Mesothelial cell of epicardium (in vitro differentiated cells): ENCODE measurements around the gene HELZ2. TPM values are rescaled to one million over a fixed set of nuclear protein-coding genes. Genes with fewer than 3 reads are reported as not detected.

ENCODE experiments used
- DNase-seq, 2 experiments: peaks; one replicate each; pipeline ENCODE4 v3.0.0; 2021; ENCODE audit warnings: low spot score in 2 of 2; ENCODE audit not compliant: unreplicated experiment in 2 of 2
- H3K27ac Mint-ChIP-seq: 2 replicates; pipeline ENCODE4 v1.8.0; 2021; ENCODE audit warnings: mixed read lengths
- H3K27me3 Mint-ChIP-seq: 2 replicates; pipeline ENCODE4 v1.8.0; 2021; ENCODE audit warnings: low read depth, mixed read lengths
- H3K36me3 Mint-ChIP-seq: 2 replicates; pipeline ENCODE4 v1.8.0; 2021; ENCODE audit warnings: mixed read lengths
- H3K4me1 Mint-ChIP-seq: 2 replicates; pipeline ENCODE4 v1.8.0; 2021; ENCODE audit warnings: mixed read lengths
- H3K4me3 Mint-ChIP-seq: 2 replicates; pipeline ENCODE4 v1.8.0; 2021; ENCODE audit warnings: mild to moderate bottlenecking, moderate library complexity, mixed read lengths
- H3K9me3 Mint-ChIP-seq: 2 replicates; pipeline ENCODE4 v1.8.0; 2021; ENCODE audit warnings: mixed read lengths
- CTCF ChIP-seq: fragments of 200-600 bp; sonication (generic); IDR thresholded peaks from one replicate; pipeline ENCODE4 v1.5.0; 2021; ENCODE audit warnings: antibody characterized with exemption; ENCODE audit not compliant: unreplicated experiment
- total RNA-seq: library from RNA; stranded (reverse); gene quantifications from 3 replicates; pipeline ENCODE4 v1.2.1, GENCODE V29; 2021

The HELZ2 gene
- total RNA-seq, 1 donor from 2014 or later: 44.4 TPM

DNA sequence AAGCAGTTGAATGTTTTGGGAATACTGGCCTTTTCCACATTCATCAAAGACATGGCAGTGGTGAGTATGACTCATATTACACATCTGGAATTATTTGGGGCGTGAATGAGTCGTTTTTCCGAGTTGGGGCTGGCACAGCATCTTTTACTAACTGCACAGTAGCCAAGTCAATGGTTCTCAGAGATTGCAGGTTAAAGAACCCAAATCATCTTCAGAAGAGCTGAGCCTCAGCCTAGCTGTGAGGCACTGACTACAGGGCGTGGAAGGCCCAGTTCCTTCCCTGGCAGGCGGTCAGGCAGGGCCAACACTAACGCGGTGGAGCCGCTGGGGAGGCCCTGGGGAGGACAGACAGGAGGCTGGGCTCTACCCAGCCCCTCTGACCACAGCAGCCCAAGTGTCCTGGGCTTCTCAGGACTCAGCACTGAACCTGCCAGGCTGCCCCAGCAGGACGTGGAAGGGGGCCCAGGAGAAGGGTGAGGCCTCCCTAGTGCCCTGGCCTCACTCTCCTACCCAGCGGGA is 20.1 kb upstream of the HELZ2 start:
- DNase-seq: no peak
- no peaks in the 10 kb centered on the region for H3K4me1 Mint-ChIP-seq
- H3K36me3 Mint-ChIP-seq: peaks cover 21% of the 10 kb centered on the region
- H3K4me3 Mint-ChIP-seq: no peak overlapping the region
- no peak for TF ChIP-seq CTCF
- H3K27ac Mint-ChIP-seq: no peak overlapping the region
- H3K9me3 Mint-ChIP-seq: no peaks in the 10 kb centered on the region
- H3K27me3 Mint-ChIP-seq: no peaks in the 10 kb centered on the region

GRCh38 chr20:63592661-63593060 is 18.6 kb upstream of the HELZ2 start:
- no peaks in the 10 kb centered on the region for H3K27me3 Mint-ChIP-seq
- H3K36me3 Mint-ChIP-seq: peaks cover 23% of the 10 kb centered on the region
- no peaks in the 10 kb centered on the region for H3K9me3 Mint-ChIP-seq
- no peak overlapping the region for H3K4me3 Mint-ChIP-seq
- no peak for TF ChIP-seq CTCF
- H3K4me1 Mint-ChIP-seq: no peaks in the 10 kb centered on the region
- H3K27ac Mint-ChIP-seq: no peak overlapping the region
- DNase-seq: no peak

DNA sequence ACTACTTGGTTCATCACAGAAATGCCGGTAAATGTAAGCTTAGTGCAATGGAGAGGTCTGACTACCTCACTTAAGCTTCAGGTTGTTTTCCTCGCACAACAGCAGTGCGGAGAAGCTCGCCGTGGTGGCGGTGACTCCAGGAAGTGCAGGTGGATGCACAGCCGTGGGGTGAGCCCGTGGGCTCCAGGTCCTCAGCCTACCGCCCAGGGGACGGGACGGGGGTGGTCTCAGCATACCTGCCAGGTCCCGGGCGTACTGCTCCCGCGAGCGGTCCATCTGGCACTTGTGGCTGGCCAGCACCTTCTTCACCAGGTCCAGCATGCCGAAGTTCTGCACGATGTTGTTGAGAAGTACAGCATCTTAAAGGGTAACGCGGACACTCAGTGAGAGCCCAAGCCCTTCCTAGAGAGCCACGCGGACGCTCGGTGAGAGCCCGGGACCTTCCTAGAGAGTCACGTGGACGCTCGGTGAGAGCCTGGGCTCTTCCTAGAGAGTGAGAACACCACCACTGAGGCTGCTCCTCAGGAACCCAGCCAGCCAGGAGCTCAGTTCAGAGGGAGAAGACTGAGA is 17.8 kb upstream of the HELZ2 start:
- Mint-ChIP-seq H3K9me3 (no peaks in the 10 kb centered on the region), H3K36me3 (peaks cover 23% of the 10 kb centered on the region), H3K4me1 (no peaks in the 10 kb centered on the region), H3K4me3 (no peak overlapping the region), H3K27ac (no peak overlapping the region), H3K27me3 (no peaks in the 10 kb centered on the region)
- DNase-seq: no peak
- no peak for TF ChIP-seq CTCF

DNA sequence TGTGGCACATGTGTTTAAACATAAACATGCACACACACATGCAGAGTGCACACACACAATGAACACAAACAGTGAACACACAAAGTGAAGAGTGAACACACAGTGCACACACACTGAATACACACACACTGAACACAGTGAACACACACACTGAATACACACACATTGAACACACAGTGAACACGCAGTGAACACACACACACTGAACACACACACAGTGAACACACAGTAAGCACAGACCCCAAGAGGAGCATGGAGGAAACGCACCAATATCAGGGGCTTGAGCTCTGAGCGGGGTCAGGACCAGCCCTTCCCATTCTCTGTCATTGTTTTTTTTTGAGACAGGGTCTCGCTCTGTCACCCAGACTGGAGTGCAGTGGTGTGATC is 17.1 kb upstream of the HELZ2 start:
- Mint-ChIP-seq H3K27ac (no peak overlapping the region), H3K9me3 (no peaks in the 10 kb centered on the region), H3K36me3 (peaks cover 23% of the 10 kb centered on the region), H3K27me3 (no peaks in the 10 kb centered on the region), H3K4me3 (no peak overlapping the region), H3K4me1 (no peaks in the 10 kb centered on the region)
- DNase-seq: no peak
- no peak for TF ChIP-seq CTCF

DNA sequence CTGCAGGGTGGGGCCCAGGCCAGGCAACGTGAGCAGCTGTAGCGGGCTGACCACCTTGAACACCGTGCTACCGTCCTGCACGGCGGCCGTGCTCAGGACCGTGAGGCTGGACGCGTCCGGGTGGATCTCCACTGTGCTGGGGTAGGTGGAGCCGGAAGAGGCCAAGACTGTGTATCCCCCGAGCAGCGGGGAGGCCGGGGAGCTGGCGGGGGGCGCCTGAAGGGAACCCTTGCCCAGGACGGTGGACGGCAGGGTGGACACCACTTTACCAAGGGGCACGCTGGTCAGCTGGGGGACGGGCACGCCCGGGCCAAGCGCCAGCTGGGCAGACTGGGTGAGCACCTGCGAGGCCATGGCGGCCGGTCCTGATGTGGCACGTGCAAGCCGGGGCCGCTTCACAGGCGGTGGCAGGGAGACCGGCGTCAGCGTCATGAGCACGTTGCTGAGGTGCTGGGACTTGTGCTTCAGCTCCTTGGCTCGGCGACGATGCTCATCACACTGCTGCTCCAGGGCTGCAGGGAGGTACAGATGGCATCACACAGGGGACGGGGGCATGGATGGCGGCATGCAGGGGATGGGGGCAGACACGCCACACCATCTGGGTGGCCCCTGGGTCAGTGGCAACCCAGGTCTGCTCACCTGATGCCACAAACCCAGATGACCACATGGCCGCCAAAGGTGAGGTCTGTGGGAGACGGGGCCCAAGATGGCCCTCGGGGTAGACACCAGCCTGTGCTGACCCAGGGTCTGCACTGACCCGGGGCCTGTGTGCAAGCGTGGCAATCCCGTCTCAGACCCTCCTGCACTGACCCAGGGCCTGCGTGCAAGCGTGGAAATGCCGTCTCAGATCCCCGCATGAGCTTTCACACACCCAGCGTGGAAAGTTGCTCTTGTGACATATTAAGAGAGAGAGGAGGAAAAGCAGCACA is 16.4 kb upstream of the HELZ2 start:
- DNase-seq: no peak
- Mint-ChIP-seq H3K36me3 (peaks cover 21% of the 10 kb centered on the region), H3K4me1 (no peaks in the 10 kb centered on the region), H3K4me3 (no peak overlapping the region), H3K9me3 (no peaks in the 10 kb centered on the region), H3K27ac (no peak overlapping the region), H3K27me3 (no peaks in the 10 kb centered on the region)
- no peak for TF ChIP-seq CTCF
